SK-N-MC (cell line): Measurements from ENCODE around the gene OTULIN.

Experiments used
- DNase-seq: peaks from one replicate; pipeline ENCODE4 v3.0.0-alpha.2; 2011; ENCODE audit warnings: low read depth, low spot score
- H3K27ac ChIP-seq: fragments of 200-600 bp; sonication (generic); 2 replicates; pipeline ENCODE4 v1.5.1; 2016; ENCODE audit warnings: mixed run types
- H3K36me3 ChIP-seq: fragments of 200-600 bp; sonication (generic); 2 replicates; pipeline ENCODE4 v1.6.1; 2017; ENCODE audit warnings: antibody characterized with exemption, low read length, mixed read lengths; ENCODE audit not compliant: insufficient read depth
- H3K4me3 ChIP-seq: fragments of 200-600 bp; sonication (generic); 2 replicates; pipeline ENCODE4 v1.5.1; 2016
- H3K9ac ChIP-seq: fragments of 200-600 bp; sonication (generic); 2 replicates; pipeline ENCODE4 v1.8.0; 2017; ENCODE audit warnings: mixed run types, mixed read lengths; ENCODE audit not compliant: insufficient read length
- H3K9me3 ChIP-seq: fragments of 200-600 bp; sonication (generic); 2 replicates; pipeline ENCODE4 v1.6.1; 2017; ENCODE audit warnings: low read depth, mild to moderate bottlenecking, antibody characterized with exemption, low read length, moderate library complexity, mixed read lengths
- EZH2 ChIP-seq: fragments of 200-600 bp; sonication (generic); IDR thresholded peaks from one replicate; pipeline ENCODE4 v1.6.1; 2017; ENCODE audit warnings: antibody characterized with exemption
- FOXP2 ChIP-seq: optimal IDR thresholded peaks from 2 replicates; pipeline ENCODE3; 2011; ENCODE audit warnings: mild to moderate bottlenecking, moderate library complexity; ENCODE audit not compliant: insufficient read depth; ENCODE audit errors: extremely low read length, control extremely low read depth
- POLR2AphosphoS5 ChIP-seq: IDR thresholded peaks from 2 replicates; pipeline ENCODE4 v1.6.1; 2012; ENCODE audit warnings: mild to moderate bottlenecking, low read depth, low read length, borderline replicate concordance

OTULIN gene

GRCh38 chr5:14671414-14671813 lies 6.9 kb downstream of the OTULIN start:
- TF ChIP-seq POLR2AphosphoS5 (no peak), EZH2 (no peak), FOXP2 (no peak)
- Histone ChIP-seq H3K9me3 (no peaks in the 10 kb centered on the region), H3K4me3 (no peak overlapping the region), H3K9ac (no peak overlapping the region), H3K27ac (no peak overlapping the region), H3K36me3 (no peaks in the 10 kb centered on the region; the same call in 1 of the 2 replicates)
- DNase-seq, result no peak

- H3K9ac ChIP-seq, result no peak overlapping the region
Observed at GRCh38 chr5:14672082-14672481, 7.6 kb downstream of the OTULIN start.

GRCh38 chr5:14672484-14673394 lies 8.2 kb downstream of the OTULIN start:
- Histone ChIP-seq H3K36me3 (no peaks in the 10 kb centered on the region; the same call in 1 of the 2 replicates), H3K4me3 (no peak overlapping the region), H3K27ac (no peak overlapping the region), H3K9ac (no peak overlapping the region), H3K9me3 (no peaks in the 10 kb centered on the region)
- no peak for DNase-seq
- no peak for TF ChIP-seq EZH2
- no peak for TF ChIP-seq FOXP2
- no peak for TF ChIP-seq POLR2AphosphoS5

More at GRCh38 chr5:14672082-14672481, 7.6 kb downstream of the OTULIN start:
- Histone ChIP-seq H3K9me3 (no peaks in the 10 kb centered on the region), H3K27ac (no peak overlapping the region), H3K36me3 (no peaks in the 10 kb centered on the region; the same call in 1 of the 2 replicates), H3K4me3 (no peak overlapping the region)
- TF ChIP-seq POLR2AphosphoS5, result no peak
- no peak for TF ChIP-seq FOXP2
- no peak for TF ChIP-seq EZH2
- no peak for DNase-seq

- no peak for DNase-seq
- Histone ChIP-seq H3K4me3 (no peak overlapping the region), H3K9ac (no peak overlapping the region), H3K9me3 (no peaks in the 10 kb centered on the region), H3K36me3 (no peaks in the 10 kb centered on the region; the same call in 1 of the 2 replicates), H3K27ac (no peak overlapping the region)
- TF ChIP-seq FOXP2 (no peak), EZH2 (no peak)
Observed at GRCh38 chr5:14673443-14673842, 8.9 kb downstream of the OTULIN start.

GRCh38 chr5:14674983-14675854 lies 10.7 kb downstream of the OTULIN start:
- Histone ChIP-seq H3K27ac (no peak overlapping the region), H3K9ac (no peak overlapping the region), H3K36me3 (peaks cover 8% of the 10 kb centered on the region; the same call in 1 of the 2 replicates), H3K9me3 (no peaks in the 10 kb centered on the region), H3K4me3 (no peak overlapping the region)
- no peak for TF ChIP-seq POLR2AphosphoS5
- no peak for TF ChIP-seq EZH2
- no peak for TF ChIP-seq FOXP2
- DNase-seq, result no peak

GRCh38 chr5:14675865-14676300 lies 11.4 kb downstream of the OTULIN start:
- H3K27ac ChIP-seq, result no peak overlapping the region
- no peak overlapping the region for H3K4me3 ChIP-seq
- TF ChIP-seq FOXP2 (no peak), EZH2 (no peak), POLR2AphosphoS5 (no peak)
- H3K9me3 ChIP-seq, result no peaks in the 10 kb centered on the region
- DNase-seq, result no peak
- peaks cover 14% of the 10 kb centered on the region for H3K36me3 ChIP-seq
- no peak overlapping the region for H3K9ac ChIP-seq

- TF ChIP-seq POLR2AphosphoS5 (no peak), EZH2 (no peak), FOXP2 (no peak)
- no peak overlapping the region for H3K27ac ChIP-seq
- DNase-seq, result no peak
- H3K9ac ChIP-seq, result no peak overlapping the region
- no peaks in the 10 kb centered on the region for H3K9me3 ChIP-seq
- peaks cover 14% of the 10 kb centered on the region for H3K36me3 ChIP-seq
- no peak overlapping the region for H3K4me3 ChIP-seq
Observed at GRCh38 chr5:14676320-14676719, 11.8 kb downstream of the OTULIN start.

- Histone ChIP-seq H3K9me3 (no peaks in the 10 kb centered on the region), H3K36me3 (peaks cover 17% of the 10 kb centered on the region), H3K9ac (no peak overlapping the region), H3K4me3 (no peak overlapping the region), H3K27ac (no peak overlapping the region)
- TF ChIP-seq FOXP2 (no peak), POLR2AphosphoS5 (no peak), EZH2 (no peak)
- DNase-seq, result no peak
Observed at GRCh38 chr5:14678773-14679334, 14.3 kb downstream of the OTULIN start.
